ENCODE results near the gene MOBP.

MOBP gene

DNA sequence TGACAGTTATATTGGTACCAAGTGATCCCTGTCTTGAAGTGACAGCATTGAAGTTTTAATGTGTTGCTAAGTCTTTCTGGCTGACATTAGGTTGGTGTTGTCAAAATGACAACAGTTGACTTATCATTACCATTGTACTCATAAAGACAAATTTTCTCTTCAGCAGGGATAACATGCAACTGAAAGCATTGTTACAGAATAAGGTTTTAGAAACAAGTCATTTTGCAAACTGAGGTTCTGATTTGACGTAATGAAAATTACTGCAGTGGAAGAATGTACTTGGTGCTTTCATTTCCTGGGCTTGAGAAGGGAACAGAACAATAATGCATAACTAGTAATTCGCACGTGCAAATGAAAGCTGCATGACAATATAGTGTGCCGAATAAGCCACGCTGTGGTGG is 75.1 kb downstream of the MOBP start:
- DNase-seq (ENCODE audit: low read depth), result no peak

DNA sequence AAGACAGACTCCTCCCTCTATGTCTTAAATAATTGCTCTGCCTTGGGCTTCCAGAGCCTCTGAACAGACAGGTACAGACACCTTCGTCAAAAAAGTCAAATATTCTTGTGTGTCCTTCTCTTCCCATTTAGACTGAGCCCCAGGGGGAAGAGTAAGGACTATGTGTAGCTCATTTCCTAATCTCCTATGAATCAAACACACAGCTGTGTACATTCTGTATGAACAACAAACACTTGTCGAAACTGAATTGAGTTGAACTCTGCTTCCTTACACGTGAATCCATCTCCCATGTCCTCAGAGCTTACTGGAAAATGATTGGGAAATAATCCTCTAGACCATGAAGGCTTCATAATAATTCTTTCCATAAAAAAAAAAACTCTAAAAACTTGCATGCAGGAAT is 80.8 kb downstream of the MOBP start:
- DNase-seq (ENCODE audit: low read depth), result no peak

DNA sequence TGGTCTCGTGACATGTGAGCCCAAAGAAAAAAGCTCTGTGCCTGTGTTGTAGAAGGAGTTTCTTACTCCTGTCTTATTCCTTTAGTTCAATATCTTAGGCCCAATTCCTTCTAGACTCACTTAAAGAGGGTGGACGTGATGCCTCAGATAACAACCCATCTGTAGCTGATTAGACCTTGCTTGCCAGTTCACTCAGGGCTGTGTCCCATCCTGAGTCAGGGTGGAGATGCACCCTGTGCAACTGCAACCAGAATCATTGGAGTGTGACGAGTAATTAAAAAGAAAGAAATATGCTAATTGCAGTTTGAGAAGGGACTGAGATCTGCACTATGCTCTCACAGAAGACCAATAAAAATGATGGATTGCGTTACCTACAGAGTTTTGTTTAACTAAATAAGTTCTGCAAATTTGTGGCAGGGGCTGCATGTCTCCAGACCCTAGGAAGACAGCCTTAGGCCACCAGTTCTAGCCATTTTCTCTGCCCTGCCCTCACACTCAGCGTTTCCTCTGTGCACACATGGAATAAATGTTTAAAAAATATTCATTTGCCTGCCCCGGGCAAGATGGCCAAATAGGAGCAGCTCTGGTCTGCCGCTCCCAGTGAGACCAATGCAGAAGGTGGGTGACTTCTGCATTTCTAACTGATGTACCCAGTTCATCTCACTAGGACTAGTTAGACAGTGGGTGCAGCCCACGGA is 83.0 kb downstream of the MOBP start:
- DNase-seq (ENCODE audit: low read depth), result no peak
